MM.1S (cell line): ENCODE results near the gene SULT1C3.

Source experiments
- DNase-seq: peaks from one replicate; pipeline ENCODE4 v3.0.0-alpha.2; 2015
- H2AFZ ChIP-seq: fragments of 300-600 bp; sonication (generic); 2 replicates; pipeline ENCODE4 v1.6.0; 2016; ENCODE audit warnings: antibody characterized with exemption, low read length
- H3F3A ChIP-seq: fragments of 300-600 bp; sonication (generic); 2 replicates; pipeline ENCODE4 v1.6.1; 2016; ENCODE audit warnings: mild to moderate bottlenecking, antibody characterized with exemption, low read length, moderate library complexity, mixed read lengths; ENCODE audit not compliant: insufficient read depth
- H3K27ac ChIP-seq: fragments of 300-600 bp; sonication (generic); 2 replicates; pipeline ENCODE4 v1.5.1; 2016; ENCODE audit warnings: mild to moderate bottlenecking, low read length
- H3K27me3 ChIP-seq: fragments of 300-600 bp; sonication (generic); replicated peaks from 2 replicates; pipeline ENCODE4 v1.6.0; 2016; ENCODE audit warnings: low read length; ENCODE audit not compliant: insufficient read depth
- H3K36me3 ChIP-seq: fragments of 300-600 bp; sonication (generic); replicated peaks from 2 replicates; pipeline ENCODE4 v1.6.1; 2016; ENCODE audit warnings: mild to moderate bottlenecking, low read length, mixed read lengths; ENCODE audit not compliant: insufficient read depth
- H3K4me1 ChIP-seq: fragments of 300-600 bp; sonication (generic); 2 replicates; pipeline ENCODE4 v1.6.1; 2016; ENCODE audit warnings: low read length, mixed read lengths
- H3K4me2 ChIP-seq: fragments of 300-600 bp; sonication (generic); 2 replicates; pipeline ENCODE4 v1.6.0; 2016; ENCODE audit warnings: low read depth, low read length
- H3K4me3 ChIP-seq: fragments of 300-600 bp; sonication (generic); 2 replicates; pipeline ENCODE4 v1.5.1; 2016; ENCODE audit warnings: low read length, mixed read lengths
- H3K79me2 ChIP-seq: fragments of 300-600 bp; sonication (generic); 2 replicates; pipeline ENCODE4 v1.6.1; 2016; ENCODE audit warnings: mixed run types, low read length, mixed read lengths
- H3K9ac ChIP-seq: fragments of 300-600 bp; sonication (generic); 2 replicates; pipeline ENCODE4 v1.6.1; 2016; ENCODE audit warnings: low read length, mixed read lengths
- H3K9me2 ChIP-seq: fragments of 300-600 bp; sonication (generic); replicated peaks from 2 replicates; pipeline ENCODE4 v1.6.1; 2016; ENCODE audit warnings: mild to moderate bottlenecking, low read length, mixed read lengths; ENCODE audit not compliant: insufficient read depth
- H3K9me3 ChIP-seq: fragments of 300-600 bp; sonication (generic); replicated peaks from 2 replicates; pipeline ENCODE4 v1.6.1; 2016; ENCODE audit warnings: mild to moderate bottlenecking, low read length, mixed read lengths; ENCODE audit not compliant: insufficient read depth
- H4K20me1 ChIP-seq: fragments of 300-600 bp; sonication (generic); 2 replicates; pipeline ENCODE4 v1.6.1; 2016; ENCODE audit warnings: mild to moderate bottlenecking, low read length, moderate library complexity, mixed read lengths; ENCODE audit not compliant: insufficient read depth
- CTCF ChIP-seq: fragments of 300-600 bp; sonication (generic); IDR thresholded peaks from 2 replicates; pipeline ENCODE4 v1.5.1; 2016; ENCODE audit warnings: antibody characterized with exemption, low read length, mixed read lengths
- EZH2 ChIP-seq: fragments of 300-600 bp; sonication (generic); optimal IDR thresholded peaks from 2 replicates; pipeline ENCODE3; 2017; ENCODE audit warnings: low read depth, mild to moderate bottlenecking, antibody characterized with exemption, low read length, mixed read lengths
- EZH2phosphoT487 ChIP-seq: fragments of 300-600 bp; sonication (generic); IDR thresholded peaks from 2 replicates; pipeline ENCODE4 v1.6.1; 2018; ENCODE audit warnings: antibody characterized with exemption, low read length

Gene SULT1C3

GRCh38 chr2:108220942-108221541 lies 18.7 kb upstream of the SULT1C3 start:
- Histone ChIP-seq H3K4me2 (no peak overlapping the region), H3K27ac (no peak overlapping the region), H3K4me3 (no peak overlapping the region), H3K9me3 (no peaks in the 10 kb centered on the region), H3K27me3 (no peaks in the 10 kb centered on the region), H3F3A (no peaks in the 10 kb centered on the region), H3K36me3 (no peaks in the 10 kb centered on the region), H3K79me2 (no peaks in the 10 kb centered on the region), H4K20me1 (no peaks in the 10 kb centered on the region), H3K4me1 (no peaks in the 10 kb centered on the region), H2AFZ (no peak overlapping the region), H3K9ac (no peak overlapping the region), H3K9me2 (no peaks in the 10 kb centered on the region)
- DNase-seq, result no peak
- TF ChIP-seq EZH2 (no peak), CTCF (no peak), EZH2phosphoT487 (no peak)

- Histone ChIP-seq H3K27ac (no peak overlapping the region), H3K4me1 (no peaks in the 10 kb centered on the region), H3K36me3 (no peaks in the 10 kb centered on the region), H3K27me3 (no peaks in the 10 kb centered on the region), H2AFZ (no peak overlapping the region), H3K4me3 (no peak overlapping the region), H3K9me3 (no peaks in the 10 kb centered on the region), H3K4me2 (no peak overlapping the region), H3K9ac (no peak overlapping the region), H3K79me2 (no peaks in the 10 kb centered on the region), H3K9me2 (no peaks in the 10 kb centered on the region), H4K20me1 (no peaks in the 10 kb centered on the region), H3F3A (no peaks in the 10 kb centered on the region)
- TF ChIP-seq EZH2 (no peak), EZH2phosphoT487 (no peak), CTCF (no peak)
- no peak for DNase-seq
These were observed 17.5 kb upstream of the SULT1C3 start for GRCh38 chr2:108222261-108222660.

GRCh38 chr2:108223573-108223972 lies 16.2 kb upstream of the SULT1C3 start:
- DNase-seq, result no peak
- Histone ChIP-seq H2AFZ (no peak overlapping the region), H3K9ac (no peak overlapping the region), H3K4me2 (no peak overlapping the region), H3K9me3 (no peaks in the 10 kb centered on the region), H3K79me2 (no peaks in the 10 kb centered on the region), H3F3A (no peaks in the 10 kb centered on the region), H4K20me1 (no peaks in the 10 kb centered on the region), H3K27ac (no peak overlapping the region), H3K4me3 (no peak overlapping the region), H3K27me3 (no peaks in the 10 kb centered on the region), H3K4me1 (no peaks in the 10 kb centered on the region), H3K9me2 (no peaks in the 10 kb centered on the region), H3K36me3 (no peaks in the 10 kb centered on the region)
- no peak for TF ChIP-seq CTCF
- no peak for TF ChIP-seq EZH2
